Neuronal stem cell (in vitro differentiated cells): ENCODE measurements around the gene BRCA1.
"Not testable (repeated sequence)": the region's sequence is repeated elsewhere in the genome, so short reads cannot be mapped to it uniquely, and the experiment has no call there.

Experiments used
- DNase-seq: peaks from one replicate; pipeline ENCODE4 v3.0.0-alpha.2; 2013; ENCODE audit warnings: low spot score
- H2AFZ ChIP-seq: one replicate; pipeline ENCODE4 v1.6.1; 2013; ENCODE audit warnings: mild to moderate bottlenecking, low read length, inconsistent platforms
- H2AK5ac ChIP-seq: 2 replicates; pipeline ENCODE4 v1.6.1; 2013; ENCODE audit warnings: low read depth, mild to moderate bottlenecking, inconsistent platforms, low read length, moderate library complexity, mixed read lengths
- H2BK120ac ChIP-seq: 2 replicates; pipeline ENCODE4 v1.6.1; 2013; ENCODE audit warnings: low read depth, mild to moderate bottlenecking, inconsistent platforms, low read length, moderate library complexity, mixed read lengths
- H2BK12ac ChIP-seq: one replicate; pipeline ENCODE4 v1.6.1; 2013; ENCODE audit warnings: low read length, inconsistent platforms
- H2BK15ac ChIP-seq: 2 replicates; pipeline ENCODE4 v1.6.1; 2013; ENCODE audit warnings: mild to moderate bottlenecking, low read length, inconsistent platforms, mixed read lengths
- H2BK5ac ChIP-seq: one replicate; pipeline ENCODE4 v1.6.1; 2013; ENCODE audit warnings: inconsistent platforms, mild to moderate bottlenecking, low read length, moderate library complexity
- H3K14ac ChIP-seq: one replicate; pipeline ENCODE4 v1.6.1; 2013; ENCODE audit warnings: low read length, inconsistent platforms
- H3K18ac ChIP-seq: 2 replicates; pipeline ENCODE4 v1.6.1; 2013; ENCODE audit warnings: low read length, inconsistent platforms
- H3K23ac ChIP-seq: 2 replicates; pipeline ENCODE4 v1.6.1; 2013; ENCODE audit warnings: low read depth, mild to moderate bottlenecking, mixed read lengths, low read length, inconsistent platforms; ENCODE audit not compliant: poor library complexity
- H3K27ac ChIP-seq: replicated peaks from 3 replicates; pipeline ENCODE4 v1.5.1; 2013; ENCODE audit warnings: low read length, inconsistent platforms
- H3K27me3 ChIP-seq, 3 experiments: 2 replicates each; pipeline ENCODE4 v1.6.1; 2013; ENCODE audit warnings: low read length in 3 of 3, mild to moderate bottlenecking in 2 of 3, inconsistent platforms in 1 of 3, low read depth in 1 of 3, mixed read lengths in 1 of 3, moderate library complexity in 1 of 3; ENCODE audit not compliant: control insufficient read depth in 3 of 3, insufficient read depth in 3 of 3
- H3K36me3 ChIP-seq, 2 donors: replicated peaks in 1 of 2; 2 replicates each; pipeline ENCODE4 v1.6.1; 2013; ENCODE audit warnings: low read length in 2 of 2; ENCODE audit not compliant: control insufficient read depth in 2 of 2, insufficient read depth in 2 of 2
- H3K4ac ChIP-seq: 2 replicates; pipeline ENCODE4 v1.6.1; 2013; ENCODE audit warnings: inconsistent platforms, mild to moderate bottlenecking, low read length, moderate library complexity
- H3K4me1 ChIP-seq, 2 donors: 1 replicate in 1 of 2; 2 replicates in 1 of 2; pipeline ENCODE4 v1.6.1; 2013; ENCODE audit warnings: low read length in 2 of 2, low read depth in 1 of 2; ENCODE audit not compliant: control insufficient read depth in 2 of 2, insufficient read depth in 1 of 2
- H3K4me2 ChIP-seq: one replicate; pipeline ENCODE4 v1.6.1; 2013; ENCODE audit warnings: mild to moderate bottlenecking, low read length, inconsistent platforms; ENCODE audit not compliant: insufficient read depth, poor library complexity, severe bottlenecking
- H3K4me3 ChIP-seq, 2 donors: 2 replicates each; pipeline ENCODE4 v1.5.1; 2013; ENCODE audit warnings: low read length in 2 of 2, mild to moderate bottlenecking in 2 of 2, inconsistent platforms in 1 of 2, moderate library complexity in 1 of 2
- H3K79me1 ChIP-seq: one replicate; pipeline ENCODE4 v1.6.1; 2013; ENCODE audit warnings: low read depth, mild to moderate bottlenecking, inconsistent platforms, low read length, moderate library complexity
- H3K9ac ChIP-seq: one replicate; pipeline ENCODE4 v1.6.1; 2013; ENCODE audit warnings: mild to moderate bottlenecking, low read depth, low read length, inconsistent platforms; ENCODE audit not compliant: poor library complexity
- H3K9me3 ChIP-seq, 2 donors: replicated peaks in 1 of 2; 2 replicates each; pipeline versions ENCODE3 to v1.6.1; 2013; ENCODE audit warnings: low read length in 2 of 2, mild to moderate bottlenecking in 2 of 2, inconsistent platforms in 1 of 2, low read depth in 1 of 2, mixed read lengths in 1 of 2, moderate library complexity in 1 of 2; ENCODE audit not compliant: control insufficient read depth in 2 of 2, insufficient read depth in 1 of 2
- H4K8ac ChIP-seq: one replicate; pipeline ENCODE4 v1.6.1; 2013; ENCODE audit warnings: low read depth, mild to moderate bottlenecking, inconsistent platforms, low read length, moderate library complexity
- H4K91ac ChIP-seq: one replicate; pipeline ENCODE4 v1.6.1; 2013; ENCODE audit warnings: low read length, low read depth, mild to moderate bottlenecking, inconsistent platforms; ENCODE audit not compliant: poor library complexity
- WGBS, 2 donors: extraction: QIAGEN DNeasy Blood & Tissue Kit; methylation state at CpG; one replicate each; pipeline ENCODE4 v1.1.7; 2013; ENCODE audit warnings: missing lambda C conversion rate in 2 of 2, mixed read lengths in 1 of 2; ENCODE audit not compliant: insufficient read length in 2 of 2, insufficient replicate concordance in 1 of 2; ENCODE audit errors: extremely low coverage in 2 of 2; 5-methylcytosine and 5-hydroxymethylcytosine counted together

Gene BRCA1

GRCh38 chr17:43133439-43133838, 8.3 kb upstream of the BRCA1 start:
- not testable (repeated sequence) for H3K23ac ChIP-seq, H3K4ac ChIP-seq, H3K4me3 ChIP-seq, H3K9ac ChIP-seq, H2AK5ac ChIP-seq, H3K4me2 ChIP-seq, H2BK15ac ChIP-seq, H4K8ac ChIP-seq, H3K27me3 ChIP-seq, H4K91ac ChIP-seq, DNase-seq, H3K4me1 ChIP-seq, H2AFZ ChIP-seq, H2BK12ac ChIP-seq, H3K18ac ChIP-seq, H3K9me3 ChIP-seq, H2BK120ac ChIP-seq, H3K79me1 ChIP-seq, H2BK5ac ChIP-seq, H3K27ac ChIP-seq, H3K14ac ChIP-seq
- H3K36me3 ChIP-seq = peaks cover 6 to 53% of the 10 kb centered on the region in 2 donors
- no CpG with 5 or more reads among the region's 5 CpGs for WGBS, 2 donors

GRCh38 chr17:43132117-43132516, 7.0 kb upstream of the BRCA1 start:
- Histone ChIP-seq H3K9me3 (peaks cover 0 to 1% of the 10 kb centered on the region in 2 donors), H2BK5ac (no peak overlapping the region), H2AFZ (no peak overlapping the region), H3K14ac (no peak overlapping the region), H4K8ac (no peak overlapping the region), H3K79me1 (peaks cover 2% of the 10 kb centered on the region), H3K36me3 (peaks cover 6 to 58% of the 10 kb centered on the region in 2 donors), H2BK12ac (no peak overlapping the region), H3K27ac (no peak overlapping the region), H3K18ac (no peak overlapping the region), H3K4ac (no peak overlapping the region), H3K9ac (no peak overlapping the region), H3K4me2 (no peak overlapping the region), H3K4me1 (no peaks in the 10 kb centered on the region), H4K91ac (no peak overlapping the region), H2BK15ac (no peak overlapping the region), H3K4me3 (no peak overlapping the region), H2BK120ac (no peak overlapping the region), H3K27me3 (no peaks in the 10 kb centered on the region), H2AK5ac (no peak overlapping the region), H3K23ac (no peak overlapping the region)
- WGBS, 2 donors = no CpG with 5 or more reads among the region's 2 CpGs
- no peak for DNase-seq

- Histone ChIP-seq H3K9ac (no peak overlapping the region), H3K4me1 (peaks cover 0 to 4% of the 10 kb centered on the region in 2 donors), H3K9me3 (no peaks in the 10 kb centered on the region), H2BK12ac (no peak overlapping the region), H2BK120ac (no peak overlapping the region), H2AFZ (no peak overlapping the region), H3K79me1 (peaks cover 16% of the 10 kb centered on the region), H3K4me3 (no peak overlapping the region), H3K14ac (no peak overlapping the region), H3K4me2 (no peak overlapping the region), H3K36me3 (peaks cover 4 to 47% of the 10 kb centered on the region in 2 donors), H4K8ac (no peak overlapping the region), H3K27ac (no peak overlapping the region), H3K18ac (no peak overlapping the region), H2AK5ac (no peak overlapping the region), H3K4ac (no peak overlapping the region), H4K91ac (no peak overlapping the region), H3K23ac (no peak overlapping the region), H3K27me3 (no peaks in the 10 kb centered on the region), H2BK15ac (no peak overlapping the region), H2BK5ac (no peak overlapping the region)
- WGBS, 2 donors = no CpG with 5 or more reads among the region's 11 CpGs
- no peak for DNase-seq
Observed at GRCh38 chr17:43129671-43130010, 4.5 kb upstream of the BRCA1 start.

- not testable (repeated sequence) for H3K4me3 ChIP-seq, H4K8ac ChIP-seq, H3K9me3 ChIP-seq, H2BK15ac ChIP-seq, H2BK5ac ChIP-seq, H3K4me2 ChIP-seq, H3K27ac ChIP-seq, DNase-seq, H3K4me1 ChIP-seq, H3K18ac ChIP-seq, H2BK120ac ChIP-seq, H3K4ac ChIP-seq, H2AK5ac ChIP-seq, H3K27me3 ChIP-seq, H3K23ac ChIP-seq, H4K91ac ChIP-seq, H3K9ac ChIP-seq, H2AFZ ChIP-seq, H2BK12ac ChIP-seq, H3K14ac ChIP-seq
- H3K79me1 ChIP-seq = peaks cover 16% of the 10 kb centered on the region
- peaks cover 4 to 43% of the 10 kb centered on the region in 2 donors for H3K36me3 ChIP-seq
- WGBS, 2 donors = no CpG with 5 or more reads among the region's 6 CpGs
Observed at GRCh38 chr17:43127333-43127876, 2.2 kb upstream of the BRCA1 start.
